NCI-H510A (cell line): ENCODE results near the gene KIAA1217.

Experiments used
- DNase-seq: peaks from one replicate; lab custom pipeline; 2025; lab: John Stamatoyannopoulos, UW

Gene KIAA1217

GRCh38 chr10:24552346-24553016 is 343.5 kb downstream of the KIAA1217 start:
- DNase-seq, result no peak

DNA sequence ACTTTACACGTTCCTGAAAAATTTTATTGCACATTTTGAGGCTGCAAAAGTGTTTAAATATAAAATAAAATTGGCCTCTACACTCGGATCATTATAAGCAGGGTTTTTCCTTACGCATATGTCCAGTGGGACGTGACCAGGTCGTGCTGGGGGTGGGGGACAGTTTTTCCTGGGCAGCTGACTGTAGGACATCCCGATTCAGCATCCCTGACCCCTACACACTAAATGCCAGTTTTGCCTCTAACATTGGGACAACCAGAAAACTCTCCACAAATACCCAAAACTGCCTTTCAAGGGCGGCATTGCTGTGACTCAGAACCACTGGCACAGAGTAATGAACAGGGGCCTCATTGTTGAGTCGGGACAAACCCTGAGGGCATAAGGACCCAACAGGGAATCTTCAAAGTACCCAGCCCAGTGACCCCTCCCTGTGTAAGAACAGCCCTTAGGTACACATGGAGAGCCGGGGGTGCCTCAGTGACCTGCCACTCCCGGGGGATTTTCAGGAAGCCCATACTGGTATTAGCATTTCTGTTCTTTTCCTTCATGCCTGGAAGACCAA is 344.2 kb downstream of the KIAA1217 start:
- DNase-seq, result no peak

DNA sequence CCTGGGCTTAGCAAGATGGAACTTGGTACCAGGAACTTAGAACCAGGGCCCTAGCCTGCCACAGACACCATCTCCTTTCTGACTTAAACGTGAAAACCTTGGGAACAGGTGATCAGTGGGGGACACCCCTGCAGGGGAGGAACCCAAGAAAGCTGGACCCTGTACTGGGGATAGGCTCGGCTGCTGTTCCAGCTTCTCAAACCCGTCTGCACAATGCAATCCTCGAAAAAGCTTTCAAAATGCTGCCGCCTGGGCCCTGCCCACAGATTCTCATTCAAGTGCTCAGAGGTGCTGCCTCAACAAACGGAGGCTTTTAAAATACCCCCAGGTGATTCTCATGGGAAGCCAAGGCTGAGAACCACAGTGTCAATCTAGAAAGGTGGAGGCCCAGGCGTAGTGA is 345.1 kb downstream of the KIAA1217 start:
- DNase-seq, result no peak

DNA sequence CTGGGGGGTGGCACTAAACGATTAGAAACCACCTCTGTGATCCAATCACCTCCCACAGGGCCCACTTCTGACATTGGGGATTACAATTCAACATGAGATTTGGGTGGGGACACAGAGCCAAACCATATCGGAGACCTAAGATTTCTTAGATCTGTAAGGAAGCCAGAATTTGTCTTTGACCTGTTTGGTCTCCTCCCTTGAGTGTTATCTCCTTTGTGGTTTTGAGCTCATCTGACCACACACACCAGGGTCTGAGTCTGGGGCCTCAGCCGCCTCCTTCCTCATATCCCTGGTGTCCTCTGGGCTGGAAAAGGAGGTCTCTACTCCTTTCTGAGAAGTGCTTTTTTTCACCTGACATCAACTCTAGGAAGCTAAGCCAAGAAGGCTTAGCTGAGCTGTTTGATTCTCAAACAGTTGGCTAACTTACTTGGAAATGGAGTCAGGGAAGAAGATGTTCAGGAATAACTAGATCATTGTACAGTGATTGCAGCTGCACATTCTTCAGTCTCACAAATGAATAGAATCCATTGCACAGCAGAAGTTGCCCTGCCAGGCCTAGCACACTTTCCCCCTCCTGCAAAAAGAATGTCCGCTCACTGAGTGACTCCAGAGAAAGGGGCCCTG is 347.3 kb downstream of the KIAA1217 start:
- DNase-seq, result no peak

GRCh38 chr10:24556750-24557742 is 348.1 kb downstream of the KIAA1217 start:
- no peak for DNase-seq

DNA sequence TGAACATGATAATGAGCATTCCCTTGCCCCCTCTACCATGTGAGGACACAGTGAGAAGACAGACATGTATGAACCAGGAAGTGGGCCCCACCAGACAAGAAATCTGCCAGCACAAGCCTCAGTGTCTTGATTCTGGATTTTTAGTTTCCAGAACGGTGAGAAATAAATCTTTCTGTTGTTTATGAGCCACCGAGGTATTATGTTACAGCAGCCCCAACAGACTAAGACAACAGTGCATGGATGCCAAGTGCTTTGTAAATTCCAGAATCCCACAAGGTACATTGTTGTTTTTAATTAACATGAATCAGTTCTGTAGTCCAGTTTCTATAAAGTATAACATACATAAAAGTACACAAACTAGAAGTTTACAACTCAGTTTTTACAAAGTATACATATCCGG is 352.5 kb downstream of the KIAA1217 start:
- no peak for DNase-seq

DNA sequence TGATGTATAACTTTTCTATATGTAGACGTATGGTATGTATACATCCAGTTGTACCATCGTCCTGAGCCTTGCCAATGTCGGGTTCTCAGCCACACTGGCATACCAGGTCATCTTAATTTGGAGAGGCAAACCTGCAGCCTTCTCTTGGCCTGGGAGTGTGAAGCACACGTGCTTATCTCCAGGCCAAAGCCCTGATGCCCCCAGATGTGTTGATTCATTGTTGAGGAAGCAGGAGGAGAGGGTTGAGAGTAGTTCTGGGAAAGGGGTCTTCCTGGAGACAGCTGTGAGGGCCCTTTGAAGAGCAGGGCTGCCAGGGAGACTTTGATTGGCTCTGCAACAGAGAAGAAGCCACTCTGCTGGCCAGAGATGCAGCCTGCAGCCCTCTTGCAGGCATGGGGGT is 359.1 kb downstream of the KIAA1217 start:
- DNase-seq, result no peak

DNA sequence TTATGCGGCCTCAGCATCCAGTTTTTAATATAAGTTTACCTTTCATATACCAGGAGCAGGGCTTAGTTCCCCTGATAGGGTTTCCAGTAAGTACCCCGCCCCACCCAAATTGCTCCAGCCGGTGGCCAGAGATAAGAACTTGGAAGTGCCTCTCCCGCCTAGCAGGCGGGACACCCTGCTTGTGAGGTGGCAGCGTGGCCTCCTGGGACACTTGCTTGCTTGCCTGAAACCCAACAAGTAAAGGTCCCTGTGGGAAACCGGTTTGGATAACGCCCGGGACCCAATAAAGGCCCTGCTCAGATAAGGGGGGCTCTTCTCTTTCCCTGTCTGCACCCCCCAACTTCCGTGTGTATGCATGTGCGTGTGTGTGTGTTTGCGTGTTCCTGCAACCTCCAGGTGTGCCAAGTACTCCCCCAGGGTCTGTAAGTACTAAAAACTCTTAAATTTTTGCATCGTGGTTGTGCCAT is 360.4 kb downstream of the KIAA1217 start:
- no peak for DNase-seq

GRCh38 chr10:24569828-24570657 is 361.1 kb downstream of the KIAA1217 start:
- DNase-seq, result no peak

- DNase-seq, result no peak
Observed at GRCh38 chr10:24570658-24571426, 361.9 kb downstream of the KIAA1217 start.

DNA sequence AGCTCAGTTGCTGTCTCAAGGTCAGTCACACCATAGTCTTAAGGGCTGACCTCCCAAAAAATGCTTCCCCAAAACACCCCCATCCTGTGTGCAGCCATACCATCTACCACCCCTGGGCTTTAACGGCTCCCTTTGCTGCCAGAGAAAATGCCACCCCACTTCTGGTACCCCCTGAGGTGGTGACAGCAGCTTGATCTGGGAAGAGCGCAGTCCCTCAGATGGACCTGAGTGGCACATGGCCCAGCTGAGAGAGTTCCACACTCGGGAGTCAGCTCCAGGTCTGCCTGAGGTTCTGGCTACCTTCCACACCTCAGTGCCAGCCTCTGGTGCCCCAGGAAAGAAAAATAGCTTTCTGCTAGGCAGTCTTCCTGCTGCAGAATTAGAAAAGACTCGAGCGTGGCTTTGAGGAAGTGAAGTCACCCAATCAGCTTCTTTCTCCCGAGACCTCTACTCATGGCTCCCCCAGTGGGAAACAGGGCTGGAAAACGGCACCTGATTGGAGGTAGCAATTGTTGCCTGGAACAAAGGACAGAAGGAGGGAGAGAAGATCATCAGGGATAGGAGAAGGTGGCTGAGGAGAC is 363.0 kb downstream of the KIAA1217 start:
- DNase-seq, result no peak

- DNase-seq, result no peak
Observed at GRCh38 chr10:24574161-24574560, 365.2 kb downstream of the KIAA1217 start.

DNA sequence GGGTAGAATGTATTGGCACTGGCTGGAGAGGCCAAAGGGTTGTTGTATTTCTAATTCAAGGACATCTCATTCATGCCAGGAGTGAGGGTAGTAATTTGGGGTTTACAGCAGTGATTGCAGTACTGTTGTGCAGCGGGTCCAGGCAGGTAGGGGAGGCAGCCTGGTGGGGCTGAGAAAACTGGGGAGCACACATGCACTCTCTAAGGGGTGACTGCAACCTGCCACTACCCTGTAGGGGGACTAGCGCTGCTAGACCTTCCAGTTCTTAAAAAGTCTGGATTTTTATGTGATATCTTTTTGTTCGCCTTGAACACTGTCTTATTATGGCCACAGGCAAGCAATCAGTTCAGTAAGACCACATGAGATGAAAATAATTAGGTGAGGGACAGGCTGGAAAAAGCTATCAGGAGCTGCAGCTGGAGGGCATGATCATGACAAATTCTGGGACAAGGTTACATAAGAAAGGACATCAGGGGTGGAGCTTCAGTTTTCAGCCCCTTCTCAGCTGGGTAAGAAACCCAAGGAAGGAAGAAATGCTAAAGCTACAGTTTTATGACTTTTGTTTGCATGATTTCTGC is 365.7 kb downstream of the KIAA1217 start:
- no peak for DNase-seq

GRCh38 chr10:24575481-24576002 is 366.6 kb downstream of the KIAA1217 start:
- DNase-seq, result no peak

DNA sequence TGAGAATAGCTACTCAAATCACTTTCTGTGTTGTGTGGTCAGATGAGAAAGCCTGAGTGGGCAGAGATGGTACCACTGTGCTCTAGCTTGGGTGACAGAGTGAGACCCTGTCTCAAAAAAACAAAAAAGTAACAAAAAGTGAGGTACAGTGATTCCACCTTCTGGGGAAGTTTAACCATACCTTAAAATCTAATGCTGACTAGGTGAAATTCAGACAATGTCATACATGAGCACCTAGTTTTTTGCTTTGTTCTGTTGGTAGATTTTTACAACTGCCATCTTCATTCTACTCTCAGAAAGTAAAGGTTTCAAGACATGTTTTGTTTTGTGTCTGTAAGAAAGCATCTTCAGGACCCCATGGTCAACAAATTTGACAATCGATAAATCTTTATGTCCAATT is 370.5 kb downstream of the KIAA1217 start:
- no peak for DNase-seq

- no peak for DNase-seq
Observed at GRCh38 chr10:24579906-24580305, 371.0 kb downstream of the KIAA1217 start.

GRCh38 chr10:24589265-24589664 is 380.3 kb downstream of the KIAA1217 start:
- DNase-seq, result no peak

DNA sequence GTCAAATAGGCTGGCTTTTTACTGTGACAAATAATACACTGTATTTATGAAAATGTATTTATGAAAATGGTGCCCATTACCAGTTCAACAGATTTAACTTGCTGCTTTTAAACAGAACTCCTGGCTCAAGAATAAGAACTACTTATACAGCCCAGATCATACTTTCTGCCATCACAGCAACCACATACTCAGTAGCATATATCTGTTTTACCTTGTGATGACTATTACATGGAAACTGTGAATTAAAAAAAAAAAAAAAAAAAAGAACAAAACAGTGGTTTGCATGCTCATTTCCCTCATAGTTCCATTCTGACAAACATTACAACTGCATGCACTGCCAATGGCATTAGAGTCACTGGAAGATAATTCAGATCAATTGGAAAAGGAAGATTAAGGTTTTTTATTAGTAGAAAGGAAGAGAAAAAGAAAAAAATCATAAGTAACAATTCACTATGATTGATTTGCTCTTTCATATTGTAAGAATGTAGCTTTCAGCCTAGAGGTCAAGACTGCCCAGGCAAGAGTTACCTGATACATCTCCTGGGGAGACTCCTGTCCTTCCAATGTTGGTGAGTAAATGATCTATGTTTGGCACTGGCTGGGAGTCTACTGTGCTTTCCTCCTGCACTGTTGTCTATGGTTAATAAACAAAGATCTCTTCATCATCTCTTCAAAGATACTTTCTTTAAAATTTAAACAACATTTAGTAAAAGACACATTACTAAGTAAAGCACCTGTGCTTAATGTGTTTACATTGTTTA is 381.9 kb downstream of the KIAA1217 start:
- no peak for DNase-seq
